HEK293 (cell line): ENCODE measurements around the gene SGIP1.

Source experiments
- CTCF ChIA-PET: fragments of 350-600 bp; formaldehyde crosslinking; extraction: SDS; loops from one replicate; lab custom pipeline; 2021; ENCODE audit warnings: antibody characterized with exemption; lab: Yijun Ruan, JAX
- POLR2A ChIA-PET: fragments of 300-600 bp; formaldehyde crosslinking; extraction: SDS; loops from one replicate; lab custom pipeline; 2020; ENCODE audit warnings: antibody characterized with exemption, inconsistent platforms; lab: Yijun Ruan, JAX
- H3K27ac ChIP-seq: fragments of 200-500 bp; sonication (Bioruptor generic); 2 replicates; pipeline ENCODE4 v1.5.1; 2014; ENCODE audit warnings: low read depth, low read length, control low read depth, inconsistent platforms; ENCODE audit errors: extremely low read depth
- H3K36me3 ChIP-seq, 2 experiments: fragments of 200-500 bp in 1 of 2; sonication (Bioruptor generic) in 1 of 2; 1 replicate in 1 of 2; 2 replicates in 1 of 2; pipeline ENCODE4 v1.5.1; 2014 to 2017; ENCODE audit warnings: inconsistent platforms in 2 of 2, low read length in 2 of 2; ENCODE audit not compliant: control insufficient read depth in 2 of 2, insufficient read depth in 1 of 2
- H3K4me1 ChIP-seq: fragments of 200-500 bp; sonication (Bioruptor generic); 2 replicates; pipeline ENCODE4 v1.5.1; 2014; ENCODE audit warnings: mild to moderate bottlenecking, low read length, inconsistent platforms; ENCODE audit not compliant: control insufficient read depth, insufficient read depth
- H3K4me3 ChIP-seq: 2 replicates; pipeline ENCODE4 v1.5.1; 2011; ENCODE audit warnings: low read depth, mild to moderate bottlenecking, control low read depth, low read length, moderate library complexity
- H3K9me3 ChIP-seq: fragments of 200-500 bp; sonication (Bioruptor generic); 2 replicates; pipeline ENCODE4 v1.5.1; 2014; ENCODE audit warnings: low read depth, low read length, inconsistent platforms; ENCODE audit not compliant: control insufficient read depth, insufficient read depth
- GLI2 ChIP-seq: fragments of 450-650 bp; formaldehyde crosslinking; IDR thresholded peaks from 2 replicates; pipeline ENCODE4; 2017; ENCODE audit warnings: missing biosample characterization, missing genetic modification characterization, low read depth, borderline replicate concordance
- GLI4 ChIP-seq: fragments of 450-650 bp; formaldehyde crosslinking; IDR thresholded peaks from 2 replicates; pipeline ENCODE4 v1.5.1; 2016; ENCODE audit warnings: missing biosample characterization, missing genetic modification characterization
- KLF1 ChIP-seq: fragments of 450-650 bp; formaldehyde crosslinking; IDR thresholded peaks from 2 replicates; pipeline ENCODE4 v1.5.1; 2016; ENCODE audit warnings: missing biosample characterization, missing genetic modification characterization
- MZF1 ChIP-seq: fragments of 450-650 bp; formaldehyde crosslinking; IDR thresholded peaks from 2 replicates; pipeline ENCODE4 v1.5.1; 2017; ENCODE audit warnings: missing biosample characterization, missing genetic modification characterization, borderline replicate concordance
- SETDB1 ChIP-seq: IDR thresholded peaks from one replicate; pipeline ENCODE4 v1.6.1; 2017; ENCODE audit warnings: mild to moderate bottlenecking, low read length, moderate library complexity, mixed read lengths; ENCODE audit not compliant: insufficient read length
- TRIM28 ChIP-seq: IDR thresholded peaks from 2 replicates; pipeline ENCODE4 v1.6.1; 2011; ENCODE audit warnings: low read length, control low read depth, borderline replicate concordance
- ZBTB20 ChIP-seq: fragments of 450-650 bp; formaldehyde crosslinking; IDR thresholded peaks from 2 replicates; pipeline ENCODE4 v1.5.1; 2016; ENCODE audit warnings: missing biosample characterization, missing genetic modification characterization
- ZBTB7A ChIP-seq: fragments of 450-650 bp; formaldehyde crosslinking; IDR thresholded peaks from 2 replicates; pipeline ENCODE4 v1.5.1; 2016; ENCODE audit warnings: low read depth, missing biosample characterization, missing genetic modification characterization
- ZNF311 ChIP-seq: fragments of 450-650 bp; formaldehyde crosslinking; IDR thresholded peaks from 2 replicates; pipeline ENCODE4 v1.5.1; 2017; ENCODE audit warnings: missing biosample characterization, missing genetic modification characterization, borderline replicate concordance
- ZNF350 ChIP-seq: fragments of 450-650 bp; formaldehyde crosslinking; IDR thresholded peaks from 2 replicates; pipeline ENCODE4 v1.5.0; 2017; ENCODE audit warnings: missing biosample characterization, mild to moderate bottlenecking, missing genetic modification characterization
- ZNF473 ChIP-seq: fragments of 450-650 bp; formaldehyde crosslinking; IDR thresholded peaks from 2 replicates; pipeline ENCODE4 v1.5.1; 2017; ENCODE audit warnings: missing biosample characterization, missing genetic modification characterization
- ZNF530 ChIP-seq: fragments of 450-650 bp; formaldehyde crosslinking; IDR thresholded peaks from 2 replicates; pipeline ENCODE4 v1.5.1; 2016; ENCODE audit warnings: low read depth, missing biosample characterization, missing genetic modification characterization
- ZNF549 ChIP-seq: fragments of 450-650 bp; IDR thresholded peaks from 2 replicates; pipeline ENCODE4 v1.5.1; 2018; ENCODE audit warnings: missing biosample characterization, missing genetic modification characterization, mild to moderate bottlenecking, inconsistent platforms, moderate library complexity
- ZNF555 ChIP-seq: fragments of 450-650 bp; formaldehyde crosslinking; conservative IDR thresholded peaks from 2 replicates; pipeline ENCODE4 v1.5.1; 2017; ENCODE audit warnings: missing biosample characterization, mild to moderate bottlenecking, missing genetic modification characterization, inconsistent platforms
- ZNF585B ChIP-seq: fragments of 450-650 bp; formaldehyde crosslinking; IDR thresholded peaks from 2 replicates; pipeline ENCODE4 v1.5.1; 2016; ENCODE audit warnings: missing biosample characterization, missing genetic modification characterization
- ZNF768 ChIP-seq: fragments of 450-650 bp; formaldehyde crosslinking; IDR thresholded peaks from 2 replicates; pipeline ENCODE4 v1.5.1; 2018; ENCODE audit warnings: missing biosample characterization, mild to moderate bottlenecking, missing genetic modification characterization
- ZXDB ChIP-seq: fragments of 450-650 bp; formaldehyde crosslinking; IDR thresholded peaks from 2 replicates; pipeline ENCODE4 v1.5.1; 2016; ENCODE audit warnings: missing biosample characterization, missing genetic modification characterization
- TF ChIP-seq, protein P1 (sequence below): fragments of 450-650 bp; IDR thresholded peaks from 2 replicates; pipeline ENCODE4 v1.5.1; 2018; ENCODE audit warnings: missing biosample characterization, missing genetic modification characterization
- TF ChIP-seq, protein P2 (sequence below): fragments of 450-650 bp; formaldehyde crosslinking; IDR thresholded peaks from 2 replicates; pipeline ENCODE4; 2016; ENCODE audit warnings: missing biosample characterization, missing genetic modification characterization
- TF ChIP-seq, protein P3 (sequence below): fragments of 450-650 bp; formaldehyde crosslinking; IDR thresholded peaks from 2 replicates; pipeline ENCODE4 v1.5.1; 2016; ENCODE audit warnings: missing biosample characterization, missing genetic modification characterization
- TF ChIP-seq, protein P4 (sequence below): IDR thresholded peaks from 2 replicates; pipeline ENCODE4 v1.6.1; 2011; ENCODE audit warnings: mild to moderate bottlenecking, low read depth, low read length, borderline replicate concordance
- TF ChIP-seq, protein P5 (sequence below): fragments of 450-650 bp; formaldehyde crosslinking; IDR thresholded peaks from 2 replicates; pipeline ENCODE4 v1.5.1; 2017; ENCODE audit warnings: missing biosample characterization, missing genetic modification characterization
- TF ChIP-seq, protein P6 (sequence below): fragments of 450-650 bp; formaldehyde crosslinking; IDR thresholded peaks from 2 replicates; pipeline ENCODE4 v1.5.1; 2016; ENCODE audit warnings: missing biosample characterization, missing genetic modification characterization
- TF ChIP-seq, protein P7 (sequence below): fragments of 450-650 bp; formaldehyde crosslinking; IDR thresholded peaks from 2 replicates; pipeline ENCODE4 v1.5.1; 2016; ENCODE audit warnings: missing biosample characterization, missing genetic modification characterization
- TF ChIP-seq, protein P8 (sequence below): fragments of 450-650 bp; formaldehyde crosslinking; IDR thresholded peaks from 2 replicates; pipeline ENCODE4 v1.5.1; 2016; ENCODE audit warnings: missing biosample characterization, missing genetic modification characterization

SGIP1 gene

DNA sequence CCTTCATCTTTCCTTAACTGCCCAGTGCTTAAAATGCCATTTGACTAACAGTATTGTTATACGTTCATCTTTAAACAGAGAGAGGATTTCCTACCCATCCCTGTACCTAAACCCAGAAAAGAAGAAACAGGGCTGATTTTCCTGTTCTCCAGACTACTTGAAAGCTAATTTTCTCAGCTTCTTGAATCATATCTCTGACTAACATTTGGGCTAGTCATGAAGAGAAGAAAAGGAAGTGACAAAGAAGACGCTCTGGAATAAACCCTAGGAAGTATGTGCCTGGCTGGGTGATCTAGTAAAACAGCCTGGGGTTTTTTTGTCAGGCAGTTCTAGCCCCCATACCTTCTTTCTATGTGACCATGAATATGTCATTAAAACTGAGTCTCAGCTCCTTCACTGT is 44.8 kb upstream of the SGIP1 start (continued):
- TF ChIP-seq, protein P1, sequence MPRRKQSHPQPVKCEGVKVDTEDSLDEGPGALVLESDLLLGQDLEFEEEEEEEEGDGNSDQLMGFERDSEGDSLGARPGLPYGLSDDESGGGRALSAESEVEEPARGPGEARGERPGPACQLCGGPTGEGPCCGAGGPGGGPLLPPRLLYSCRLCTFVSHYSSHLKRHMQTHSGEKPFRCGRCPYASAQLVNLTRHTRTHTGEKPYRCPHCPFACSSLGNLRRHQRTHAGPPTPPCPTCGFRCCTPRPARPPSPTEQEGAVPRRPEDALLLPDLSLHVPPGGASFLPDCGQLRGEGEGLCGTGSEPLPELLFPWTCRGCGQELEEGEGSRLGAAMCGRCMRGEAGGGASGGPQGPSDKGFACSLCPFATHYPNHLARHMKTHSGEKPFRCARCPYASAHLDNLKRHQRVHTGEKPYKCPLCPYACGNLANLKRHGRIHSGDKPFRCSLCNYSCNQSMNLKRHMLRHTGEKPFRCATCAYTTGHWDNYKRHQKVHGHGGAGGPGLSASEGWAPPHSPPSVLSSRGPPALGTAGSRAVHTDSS (tag by site-specific recombination) = no peak
- TF ChIP-seq ZXDB (tag by site-specific recombination) (no peak), ZNF311 (tag by site-specific recombination) (no peak), ZNF530 (no peak), ZNF350 (tag by site-specific recombination) (no peak), ZNF555 (no peak)

DNA sequence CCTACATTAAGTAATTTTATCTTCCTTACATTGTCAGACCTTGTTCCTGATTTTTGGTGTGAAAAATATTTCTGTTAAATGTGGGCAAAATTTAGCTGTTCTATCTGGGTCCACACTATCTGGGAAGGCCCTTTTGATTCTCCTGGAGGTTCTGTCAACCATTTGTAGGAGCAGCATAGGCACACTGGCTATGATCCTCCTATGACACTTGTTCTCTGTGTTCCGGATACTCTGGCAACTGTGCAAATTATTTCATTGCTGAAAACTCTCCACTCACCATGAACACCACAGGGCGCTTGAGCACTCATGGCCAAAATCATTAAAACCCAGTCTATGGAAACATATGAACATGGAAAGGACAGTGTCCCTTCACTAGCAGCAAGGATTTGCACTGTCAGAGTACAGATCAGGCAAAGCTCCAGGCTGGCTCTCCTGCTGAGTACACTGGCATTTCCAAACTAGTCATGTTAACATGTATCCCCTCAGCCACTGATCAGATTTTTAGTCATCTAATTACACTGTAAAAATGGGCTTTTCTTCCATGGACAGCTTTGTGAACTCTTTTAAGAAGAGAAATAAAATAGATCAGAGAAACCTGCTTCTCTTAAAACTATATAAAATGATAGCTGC is 43.9 kb upstream of the SGIP1 start:
- POLR2A ChIA-PET = no interaction called here
- H3K9me3 ChIP-seq = no peaks in the 10 kb centered on the region
- H3K4me1 ChIP-seq = no peaks in the 10 kb centered on the region
- H3K27ac ChIP-seq = no peak overlapping the region
- H3K36me3 ChIP-seq = no peaks in the 10 kb centered on the region
- TF ChIP-seq MZF1 (no peak), GLI2 (no peak), ZNF585B (no peak), TRIM28 (no peak), ZBTB7A (no peak), SETDB1 (no peak), ZBTB20 (tag by site-specific recombination) (no peak), ZNF473 (no peak), GLI4 (no peak), KLF1 (tag by site-specific recombination) (no peak), ZNF549 (tag by site-specific recombination) (no peak), ZNF768 (tag by site-specific recombination) (no peak)
- TF ChIP-seq, protein P2, sequence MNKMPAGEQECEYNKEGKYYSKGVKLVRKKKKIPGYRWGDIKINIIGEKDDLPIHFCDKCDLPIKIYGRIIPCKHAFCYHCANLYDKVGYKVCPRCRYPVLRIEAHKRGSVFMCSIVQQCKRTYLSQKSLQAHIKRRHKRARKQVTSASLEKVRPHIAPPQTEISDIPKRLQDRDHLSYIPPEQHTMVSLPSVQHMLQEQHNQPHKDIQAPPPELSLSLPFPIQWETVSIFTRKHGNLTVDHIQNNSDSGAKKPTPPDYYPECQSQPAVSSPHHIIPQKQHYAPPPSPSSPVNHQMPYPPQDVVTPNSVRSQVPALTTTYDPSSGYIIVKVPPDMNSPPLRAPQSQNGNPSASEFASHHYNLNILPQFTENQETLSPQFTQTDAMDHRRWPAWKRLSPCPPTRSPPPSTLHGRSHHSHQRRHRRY (tag by site-specific recombination) = no peak
- TF ChIP-seq, protein P3, sequence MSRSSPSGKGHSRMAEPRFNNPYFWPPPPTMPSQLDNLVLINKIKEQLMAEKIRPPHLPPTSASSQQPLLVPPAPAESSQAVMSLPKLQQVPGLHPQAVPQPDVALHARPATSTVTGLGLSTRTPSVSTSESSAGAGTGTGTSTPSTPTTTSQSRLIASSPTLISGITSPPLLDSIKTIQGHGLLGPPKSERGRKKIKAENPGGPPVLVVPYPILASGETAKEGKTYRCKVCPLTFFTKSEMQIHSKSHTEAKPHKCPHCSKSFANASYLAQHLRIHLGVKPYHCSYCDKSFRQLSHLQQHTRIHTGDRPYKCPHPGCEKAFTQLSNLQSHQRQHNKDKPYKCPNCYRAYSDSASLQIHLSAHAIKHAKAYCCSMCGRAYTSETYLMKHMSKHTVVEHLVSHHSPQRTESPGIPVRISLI (tag by site-specific recombination) = no peak
- TF ChIP-seq, protein P4, sequence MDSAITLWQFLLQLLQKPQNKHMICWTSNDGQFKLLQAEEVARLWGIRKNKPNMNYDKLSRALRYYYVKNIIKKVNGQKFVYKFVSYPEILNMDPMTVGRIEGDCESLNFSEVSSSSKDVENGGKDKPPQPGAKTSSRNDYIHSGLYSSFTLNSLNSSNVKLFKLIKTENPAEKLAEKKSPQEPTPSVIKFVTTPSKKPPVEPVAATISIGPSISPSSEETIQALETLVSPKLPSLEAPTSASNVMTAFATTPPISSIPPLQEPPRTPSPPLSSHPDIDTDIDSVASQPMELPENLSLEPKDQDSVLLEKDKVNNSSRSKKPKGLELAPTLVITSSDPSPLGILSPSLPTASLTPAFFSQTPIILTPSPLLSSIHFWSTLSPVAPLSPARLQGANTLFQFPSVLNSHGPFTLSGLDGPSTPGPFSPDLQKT = no peak
- TF ChIP-seq, protein P5, sequence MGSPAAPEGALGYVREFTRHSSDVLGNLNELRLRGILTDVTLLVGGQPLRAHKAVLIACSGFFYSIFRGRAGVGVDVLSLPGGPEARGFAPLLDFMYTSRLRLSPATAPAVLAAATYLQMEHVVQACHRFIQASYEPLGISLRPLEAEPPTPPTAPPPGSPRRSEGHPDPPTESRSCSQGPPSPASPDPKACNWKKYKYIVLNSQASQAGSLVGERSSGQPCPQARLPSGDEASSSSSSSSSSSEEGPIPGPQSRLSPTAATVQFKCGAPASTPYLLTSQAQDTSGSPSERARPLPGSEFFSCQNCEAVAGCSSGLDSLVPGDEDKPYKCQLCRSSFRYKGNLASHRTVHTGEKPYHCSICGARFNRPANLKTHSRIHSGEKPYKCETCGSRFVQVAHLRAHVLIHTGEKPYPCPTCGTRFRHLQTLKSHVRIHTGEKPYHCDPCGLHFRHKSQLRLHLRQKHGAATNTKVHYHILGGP (tag by site-specific recombination) = no peak
- TF ChIP-seq, protein P6, sequence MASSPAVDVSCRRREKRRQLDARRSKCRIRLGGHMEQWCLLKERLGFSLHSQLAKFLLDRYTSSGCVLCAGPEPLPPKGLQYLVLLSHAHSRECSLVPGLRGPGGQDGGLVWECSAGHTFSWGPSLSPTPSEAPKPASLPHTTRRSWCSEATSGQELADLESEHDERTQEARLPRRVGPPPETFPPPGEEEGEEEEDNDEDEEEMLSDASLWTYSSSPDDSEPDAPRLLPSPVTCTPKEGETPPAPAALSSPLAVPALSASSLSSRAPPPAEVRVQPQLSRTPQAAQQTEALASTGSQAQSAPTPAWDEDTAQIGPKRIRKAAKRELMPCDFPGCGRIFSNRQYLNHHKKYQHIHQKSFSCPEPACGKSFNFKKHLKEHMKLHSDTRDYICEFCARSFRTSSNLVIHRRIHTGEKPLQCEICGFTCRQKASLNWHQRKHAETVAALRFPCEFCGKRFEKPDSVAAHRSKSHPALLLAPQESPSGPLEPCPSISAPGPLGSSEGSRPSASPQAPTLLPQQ (tag by site-specific recombination) = no peak
- TF ChIP-seq, protein P7, sequence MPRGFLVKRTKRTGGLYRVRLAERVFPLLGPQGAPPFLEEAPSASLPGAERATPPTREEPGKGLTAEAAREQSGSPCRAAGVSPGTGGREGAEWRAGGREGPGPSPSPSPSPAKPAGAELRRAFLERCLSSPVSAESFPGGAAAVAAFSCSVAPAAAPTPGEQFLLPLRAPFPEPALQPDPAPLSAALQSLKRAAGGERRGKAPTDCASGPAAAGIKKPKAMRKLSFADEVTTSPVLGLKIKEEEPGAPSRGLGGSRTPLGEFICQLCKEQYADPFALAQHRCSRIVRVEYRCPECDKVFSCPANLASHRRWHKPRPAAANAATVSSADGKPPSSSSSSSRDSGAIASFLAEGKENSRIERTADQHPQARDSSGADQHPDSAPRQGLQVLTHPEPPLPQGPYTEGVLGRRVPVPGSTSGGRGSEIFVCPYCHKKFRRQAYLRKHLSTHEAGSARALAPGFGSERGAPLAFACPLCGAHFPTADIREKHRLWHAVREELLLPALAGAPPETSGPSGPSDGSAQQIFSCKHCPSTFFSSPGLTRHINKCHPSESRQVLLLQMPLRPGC = no peak
- TF ChIP-seq, protein P8, sequence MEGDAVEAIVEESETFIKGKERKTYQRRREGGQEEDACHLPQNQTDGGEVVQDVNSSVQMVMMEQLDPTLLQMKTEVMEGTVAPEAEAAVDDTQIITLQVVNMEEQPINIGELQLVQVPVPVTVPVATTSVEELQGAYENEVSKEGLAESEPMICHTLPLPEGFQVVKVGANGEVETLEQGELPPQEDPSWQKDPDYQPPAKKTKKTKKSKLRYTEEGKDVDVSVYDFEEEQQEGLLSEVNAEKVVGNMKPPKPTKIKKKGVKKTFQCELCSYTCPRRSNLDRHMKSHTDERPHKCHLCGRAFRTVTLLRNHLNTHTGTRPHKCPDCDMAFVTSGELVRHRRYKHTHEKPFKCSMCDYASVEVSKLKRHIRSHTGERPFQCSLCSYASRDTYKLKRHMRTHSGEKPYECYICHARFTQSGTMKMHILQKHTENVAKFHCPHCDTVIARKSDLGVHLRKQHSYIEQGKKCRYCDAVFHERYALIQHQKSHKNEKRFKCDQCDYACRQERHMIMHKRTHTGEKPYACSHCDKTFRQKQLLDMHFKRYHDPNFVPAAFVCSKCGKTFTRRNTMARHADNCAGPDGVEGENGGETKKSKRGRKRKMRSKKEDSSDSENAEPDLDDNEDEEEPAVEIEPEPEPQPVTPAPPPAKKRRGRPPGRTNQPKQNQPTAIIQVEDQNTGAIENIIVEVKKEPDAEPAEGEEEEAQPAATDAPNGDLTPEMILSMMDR = no peak
- no peak overlapping the region for H3K4me3 ChIP-seq
- CTCF ChIA-PET = interaction anchor here (2.0 kb wide), 1 partner anchor 14 kb away, joined by 7 read pairs; no protein-coding TSS in a partner anchor
